ENCODE measurements around the gene CD34.
A peak's percentile ranks its signal among the peaks of the same experiment; 100 is the strongest.
"Not testable (repeated sequence)": the region's sequence is repeated elsewhere in the genome, so short reads cannot be mapped to it uniquely, and the experiment has no call there.

The CD34 gene

GRCh38 chr1:207910591-207911354 lies at the start of gene CD34:
Gene CD34 (minus strand): TSS chr1:207911125. CDS start chr1:207911080, 45 bp downstream.
- DNase-seq = no peak

- DNase-seq = no peak
These were observed 49.4 kb upstream of the CD34 start for GRCh38 chr1:207960346-207960745.

GRCh38 chr1:207959910-207960309 lies 49.0 kb upstream of the CD34 start:
- DNase-seq = no peak

GRCh38 chr1:207959141-207959825 lies 48.4 kb upstream of the CD34 start:
- DNase-seq = no peak

- DNase-seq = no peak
These were observed 47.6 kb upstream of the CD34 start for GRCh38 chr1:207958376-207959139.

- no peak for DNase-seq
These were observed 46.1 kb upstream of the CD34 start for GRCh38 chr1:207956986-207957385.

- no peak for DNase-seq
These were observed 43.2 kb upstream of the CD34 start for GRCh38 chr1:207954104-207954503.

GRCh38 chr1:207952617-207953542 lies 42.0 kb upstream of the CD34 start:
- no peak for DNase-seq

GRCh38 chr1:207951652-207952051 lies 40.7 kb upstream of the CD34 start:
- DNase-seq = no peak

GRCh38 chr1:207950750-207951149 lies 39.8 kb upstream of the CD34 start:
- no peak for DNase-seq

- no peak for DNase-seq
These were observed 38.8 kb upstream of the CD34 start for GRCh38 chr1:207949571-207950195.

GRCh38 chr1:207948536-207949250 lies 37.8 kb upstream of the CD34 start:
- DNase-seq = no peak

GRCh38 chr1:207946756-207947155 lies 35.8 kb upstream of the CD34 start:
- DNase-seq = no peak

GRCh38 chr1:207944571-207944970 lies 33.6 kb upstream of the CD34 start:
- DNase-seq = no peak

- not testable (repeated sequence) for DNase-seq
These were observed 31.4 kb upstream of the CD34 start for GRCh38 chr1:207942337-207942741.

GRCh38 chr1:207941665-207942064 lies 30.7 kb upstream of the CD34 start:
- no peak for DNase-seq

GRCh38 chr1:207938016-207938415 lies 27.1 kb upstream of the CD34 start:
- peak; percentile 7 for DNase-seq

- DNase-seq = no peak
These were observed 26.3 kb upstream of the CD34 start for GRCh38 chr1:207937204-207937603.

- no peak for DNase-seq
These were observed 24.2 kb upstream of the CD34 start for GRCh38 chr1:207935166-207935583.

- no peak for DNase-seq
These were observed 22.4 kb upstream of the CD34 start for GRCh38 chr1:207933205-207933800.

GRCh38 chr1:207926984-207927383 lies 16.1 kb upstream of the CD34 start:
- no peak for DNase-seq

Measured in NCI-H510A (cell line).